ENCODE results near the gene TNFRSF17.
"Not testable (repeated sequence)": the region's sequence is repeated elsewhere in the genome, so short reads cannot be mapped to it uniquely, and the experiment has no call there.

TNFRSF17 gene

DNA sequence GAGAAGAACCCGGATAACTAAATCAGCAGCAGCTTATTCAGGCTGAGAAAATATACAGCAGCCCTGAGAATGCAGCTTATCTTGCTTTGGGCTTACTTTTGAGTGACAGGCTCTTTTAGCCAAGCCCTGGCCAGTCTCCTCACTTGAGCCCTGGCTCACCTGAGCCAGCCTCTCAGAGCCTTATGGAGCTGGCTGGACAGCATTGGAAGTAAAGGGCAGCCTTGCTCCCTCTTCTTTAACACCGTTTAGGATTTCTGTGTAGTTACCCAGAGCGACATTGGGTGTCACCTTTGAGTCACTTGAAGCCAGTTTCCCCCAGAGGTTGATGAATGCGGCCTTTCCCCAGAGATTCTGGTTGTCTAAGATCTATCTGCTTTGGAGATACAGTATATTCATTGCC is 15.5 kb upstream of the TNFRSF17 start:
- TF ChIP-seq, protein P1, sequence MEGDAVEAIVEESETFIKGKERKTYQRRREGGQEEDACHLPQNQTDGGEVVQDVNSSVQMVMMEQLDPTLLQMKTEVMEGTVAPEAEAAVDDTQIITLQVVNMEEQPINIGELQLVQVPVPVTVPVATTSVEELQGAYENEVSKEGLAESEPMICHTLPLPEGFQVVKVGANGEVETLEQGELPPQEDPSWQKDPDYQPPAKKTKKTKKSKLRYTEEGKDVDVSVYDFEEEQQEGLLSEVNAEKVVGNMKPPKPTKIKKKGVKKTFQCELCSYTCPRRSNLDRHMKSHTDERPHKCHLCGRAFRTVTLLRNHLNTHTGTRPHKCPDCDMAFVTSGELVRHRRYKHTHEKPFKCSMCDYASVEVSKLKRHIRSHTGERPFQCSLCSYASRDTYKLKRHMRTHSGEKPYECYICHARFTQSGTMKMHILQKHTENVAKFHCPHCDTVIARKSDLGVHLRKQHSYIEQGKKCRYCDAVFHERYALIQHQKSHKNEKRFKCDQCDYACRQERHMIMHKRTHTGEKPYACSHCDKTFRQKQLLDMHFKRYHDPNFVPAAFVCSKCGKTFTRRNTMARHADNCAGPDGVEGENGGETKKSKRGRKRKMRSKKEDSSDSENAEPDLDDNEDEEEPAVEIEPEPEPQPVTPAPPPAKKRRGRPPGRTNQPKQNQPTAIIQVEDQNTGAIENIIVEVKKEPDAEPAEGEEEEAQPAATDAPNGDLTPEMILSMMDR (IDR thresholded peaks at IDR 0.05; ENCODE audit: borderline replicate concordance, insufficient read depth, low read depth, low read length) = peak; percentile 65
- no peak overlapping the region for H3K4me3 ChIP-seq (ENCODE audit: low read depth, low read length)

DNA sequence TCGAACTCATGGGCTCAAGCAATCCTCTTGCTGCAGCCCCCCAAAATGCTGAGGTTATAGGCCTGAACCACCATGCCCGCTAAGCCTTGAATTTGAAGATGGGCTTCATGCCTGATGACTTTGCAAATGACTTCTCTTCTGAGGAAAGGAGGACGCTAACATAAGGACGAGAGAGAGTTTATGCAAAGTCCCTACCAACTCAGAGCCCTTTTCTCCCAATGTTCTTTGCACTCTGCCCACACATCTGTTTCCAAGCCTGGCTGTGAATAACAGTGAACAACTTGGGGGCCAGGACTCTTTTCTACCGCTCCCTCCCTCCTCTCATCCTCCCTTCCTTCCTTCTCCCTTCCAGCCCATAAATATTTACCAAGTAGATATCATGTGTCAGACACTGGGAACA is 14.6 kb upstream of the TNFRSF17 start:
- TF ChIP-seq, protein P1 (IDR thresholded peaks at IDR 0.05; ENCODE audit: borderline replicate concordance, insufficient read depth, low read depth, low read length) = no peak
- no peak overlapping the region for H3K4me3 ChIP-seq (ENCODE audit: low read depth, low read length)

DNA sequence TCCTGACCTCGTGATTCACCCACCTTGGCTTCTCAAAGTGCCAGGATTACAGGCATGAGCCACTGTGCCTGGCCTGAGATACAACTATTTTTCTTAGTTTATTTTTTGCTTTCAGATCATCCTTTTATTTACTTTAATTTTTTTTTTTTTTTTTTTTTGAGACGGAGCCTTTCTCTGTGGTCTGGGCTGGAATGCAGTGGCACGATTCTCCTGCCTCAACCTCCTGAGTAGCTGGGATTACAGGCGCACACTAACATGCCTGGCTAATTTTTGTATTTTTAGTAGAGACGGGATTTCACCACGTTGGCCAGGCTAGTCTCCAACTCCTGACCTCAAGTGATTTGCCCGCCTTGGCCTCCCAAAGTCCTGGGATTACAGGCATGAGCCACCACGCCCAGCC is 11.4 kb upstream of the TNFRSF17 start:
- not testable (repeated sequence) for H3K4me3 ChIP-seq (ENCODE audit: low read depth, low read length)

DNA sequence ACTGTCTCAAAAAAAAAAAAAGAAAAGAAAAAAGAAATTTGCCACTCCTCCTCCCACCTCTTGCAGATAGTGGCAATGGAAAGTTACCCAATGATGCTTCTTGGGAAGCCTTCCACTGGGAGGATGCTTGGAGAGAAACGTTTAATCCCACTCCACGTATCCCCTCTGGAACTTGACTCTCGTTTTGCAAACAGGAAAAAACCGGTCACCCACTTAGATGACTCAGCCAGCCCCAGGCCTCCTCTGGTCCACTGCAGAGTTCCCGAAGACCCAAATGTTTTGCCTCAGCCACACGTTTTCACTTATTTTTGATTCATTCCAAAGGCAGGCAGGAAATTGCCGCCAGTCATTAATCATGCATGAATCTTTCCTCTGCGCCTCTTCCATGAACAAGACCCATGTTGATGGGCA is 9.3 kb upstream of the TNFRSF17 start:
- H3K4me3 ChIP-seq (ENCODE audit: low read depth, low read length) = no peak overlapping the region
- TF ChIP-seq, protein P1 (IDR thresholded peaks at IDR 0.05; ENCODE audit: borderline replicate concordance, insufficient read depth, low read depth, low read length) = no peak

DNA sequence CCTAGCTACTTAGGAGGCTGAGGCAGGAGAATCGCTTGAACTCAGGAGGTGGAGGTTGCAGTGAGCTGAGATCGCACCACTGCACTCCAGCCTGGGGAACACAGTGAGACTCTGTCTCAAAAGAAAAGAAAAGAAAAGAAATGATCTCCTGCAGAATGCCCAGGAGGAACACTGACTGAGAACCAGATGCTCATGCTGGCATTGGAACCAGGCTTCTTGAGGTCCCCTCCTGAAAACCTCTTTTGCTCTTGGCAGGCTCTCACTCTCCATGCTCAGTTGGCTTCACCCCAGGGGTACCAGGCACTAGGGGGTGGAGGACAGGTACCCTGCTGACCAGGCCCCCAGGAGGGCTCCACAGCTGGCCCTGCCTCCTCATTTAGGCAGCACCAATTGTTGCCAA is 8.5 kb upstream of the TNFRSF17 start:
- TF ChIP-seq, protein P1 (IDR thresholded peaks at IDR 0.05; ENCODE audit: borderline replicate concordance, insufficient read depth, low read depth, low read length) = no peak
- no peak overlapping the region for H3K4me3 ChIP-seq (ENCODE audit: low read depth, low read length)

DNA sequence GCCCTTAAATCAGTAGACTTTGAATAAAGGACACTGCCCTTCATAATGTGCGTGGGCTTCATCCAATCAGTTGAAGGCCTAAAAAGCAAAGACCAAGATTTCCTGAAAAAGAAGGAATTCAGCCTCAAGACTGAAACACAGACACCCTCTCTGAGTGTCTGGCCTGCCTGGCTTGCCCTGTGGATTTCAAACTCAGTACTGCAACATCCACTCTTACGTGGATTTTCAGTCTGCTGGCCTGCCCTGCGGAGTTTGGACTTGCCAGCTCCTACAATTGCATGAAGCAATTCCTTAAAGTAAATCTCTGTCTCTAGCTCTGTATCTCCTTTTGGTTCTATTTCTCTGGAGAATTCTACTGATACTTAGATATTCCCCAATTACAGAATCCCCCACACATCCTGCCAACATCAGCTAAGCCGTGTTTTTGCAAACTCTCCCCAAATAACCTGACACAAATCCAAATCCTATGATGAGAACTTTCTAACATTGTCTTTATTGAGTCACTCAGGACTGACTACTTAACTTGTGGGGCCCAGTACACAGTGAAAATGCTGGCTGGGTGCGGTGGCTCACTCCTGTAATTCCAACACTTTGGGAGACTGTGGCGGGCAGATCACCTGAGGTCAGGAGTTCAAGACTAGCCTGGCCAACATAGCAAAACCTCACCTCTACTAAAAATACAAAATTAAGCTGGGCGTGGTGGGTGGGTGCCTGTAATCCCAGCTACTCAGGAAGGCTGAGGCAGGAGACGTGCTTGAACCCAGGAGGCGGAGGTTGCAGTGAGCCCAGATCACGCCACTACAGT is 7.2 kb upstream of the TNFRSF17 start:
- TF ChIP-seq, protein P1 (IDR thresholded peaks at IDR 0.05; ENCODE audit: borderline replicate concordance, insufficient read depth, low read depth, low read length) = no peak

DNA sequence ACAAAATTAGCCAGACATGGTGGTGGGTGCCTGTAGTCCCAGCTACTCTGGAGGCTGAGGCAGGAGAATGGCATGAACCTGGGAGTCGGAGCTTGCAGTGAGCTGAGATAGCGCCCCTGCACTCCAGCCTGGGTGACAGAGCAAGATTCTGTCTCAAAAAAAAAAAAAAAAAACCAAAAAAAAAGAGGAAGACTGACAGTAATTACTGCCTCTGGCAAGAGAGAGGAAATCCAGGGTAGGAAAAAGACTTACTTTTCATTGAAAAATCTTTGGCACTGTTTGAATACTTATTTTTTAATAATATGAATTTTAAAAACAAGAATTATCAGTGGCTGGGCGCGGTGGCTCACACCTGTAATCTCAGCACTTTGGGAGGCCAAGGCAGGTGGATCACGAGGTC is 2.6 kb upstream of the TNFRSF17 start:
- H3K4me3 ChIP-seq (ENCODE audit: low read depth, low read length) = not testable (repeated sequence)

More for the DNA sequence above, 7.2 kb upstream of the TNFRSF17 start:
- no peak overlapping the region for H3K4me3 ChIP-seq (ENCODE audit: low read depth, low read length)

DNA sequence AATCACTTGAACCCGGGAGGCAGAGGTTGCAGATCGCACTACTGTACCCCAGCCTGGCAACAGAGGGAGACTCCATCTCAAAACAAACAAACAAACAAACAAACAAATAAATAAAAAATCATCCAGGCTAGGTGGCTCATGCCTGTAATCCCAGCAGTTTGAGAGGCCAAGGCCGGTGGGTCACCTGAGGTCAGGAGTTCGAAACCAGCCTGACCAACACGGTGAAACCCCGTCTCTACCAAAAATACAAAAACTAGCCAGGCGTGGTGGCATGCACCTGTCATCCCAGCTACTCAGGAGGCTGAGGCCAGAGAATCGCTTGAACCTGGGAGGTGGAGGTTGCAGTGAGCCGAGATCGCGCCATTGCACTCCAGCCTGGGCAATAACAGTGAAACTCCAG is 2.0 kb upstream of the TNFRSF17 start:
- H3K4me3 ChIP-seq (ENCODE audit: low read depth, low read length) = not testable (repeated sequence)

DNA sequence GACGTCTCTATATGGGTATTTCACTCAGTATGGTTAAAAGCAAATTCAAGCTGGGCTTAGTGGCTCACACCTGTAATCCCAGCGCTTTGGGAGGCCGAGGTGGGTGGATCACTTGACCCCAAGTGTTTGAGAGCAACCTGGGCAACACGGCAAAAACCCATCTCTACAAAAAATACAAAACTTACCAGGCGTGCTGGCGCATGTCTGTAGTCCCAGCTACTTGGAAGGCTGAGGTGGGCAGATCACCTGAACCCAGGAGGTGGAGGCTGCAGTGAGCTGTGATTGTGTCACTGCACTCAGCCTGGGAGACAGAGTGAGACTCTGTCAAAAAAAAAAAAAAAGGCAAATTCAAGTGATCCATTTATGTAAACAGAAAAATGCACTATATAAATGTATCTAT is 1.3 kb upstream of the TNFRSF17 start:
- TF ChIP-seq, protein P1 (IDR thresholded peaks at IDR 0.05; ENCODE audit: borderline replicate concordance, insufficient read depth, low read depth, low read length) = no peak
- no peak overlapping the region for H3K4me3 ChIP-seq (ENCODE audit: low read depth, low read length)

Measured in GM12875 (cell line).